ENCODE measurements around the gene C11orf86. TPM values are rescaled to one million over a fixed set of nuclear protein-coding genes. Genes with fewer than 3 reads are reported as not detected.
"Not testable (repeated sequence)": the region's sequence is repeated elsewhere in the genome, so short reads cannot be mapped to it uniquely, and the experiment has no call there.

Gene C11orf86
- total RNA-seq, 1 donor from 2014 or later: not detected

- Histone ChIP-seq H3K9me3 (ENCODE audit: control insufficient read depth in 3 of 3, low read length in 3 of 3) (no peaks in the 10 kb centered on the region), H3K27ac (ENCODE audit: low read depth, low read length) (no peak overlapping the region), H3K4me3 (ENCODE audit: low read length in 3 of 3) (no peak overlapping the region), H3K36me3 (ENCODE audit: control insufficient read depth in 3 of 3, insufficient read depth in 3 of 3, low read length in 3 of 3) (no peaks in the 10 kb centered on the region), H3K27me3 (ENCODE audit: control insufficient read depth in 3 of 3, insufficient read depth in 3 of 3, low read length in 3 of 3) (no peaks in the 10 kb centered on the region), H3K4me1 (ENCODE audit: control insufficient read depth in 3 of 3, insufficient read depth in 3 of 3, low read length in 3 of 3) (peaks cover 16 to 19% (median 19%) of the 10 kb centered on the region in 3 donors), H3K9ac (ENCODE audit: low read depth in 1 of 3, low read length in 3 of 3) (no peak overlapping the region)
Measured at GRCh38 chr11:66987924-66988637, 13.0 kb downstream of the C11orf86 start.

DNA sequence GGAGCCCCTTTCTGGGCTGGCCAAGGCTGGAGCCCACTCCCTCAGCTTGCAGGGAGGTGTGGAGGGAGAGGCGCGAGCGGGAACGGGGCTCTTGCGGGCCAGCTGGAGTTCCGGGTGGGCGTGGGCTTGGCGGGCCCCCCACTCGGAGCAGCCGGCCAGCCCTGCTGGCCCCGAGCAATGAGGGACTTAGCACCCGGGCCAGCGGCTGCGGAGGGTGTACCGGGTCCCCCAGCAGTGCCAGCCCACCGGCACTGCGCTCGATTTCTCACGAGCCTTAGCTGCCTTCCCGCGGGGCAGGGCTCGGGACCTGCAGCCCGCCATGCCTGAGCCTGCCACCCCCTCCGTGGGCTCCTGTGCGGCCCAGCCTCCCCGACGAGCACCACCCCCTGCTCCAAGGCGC, 13.6 kb downstream of the C11orf86 start:
- not testable (repeated sequence) for H3K27ac ChIP-seq (ENCODE audit: low read depth, low read length); H3K9me3 ChIP-seq (ENCODE audit: control insufficient read depth in 3 of 3, low read length in 3 of 3); H3K36me3 ChIP-seq (ENCODE audit: control insufficient read depth in 3 of 3, insufficient read depth in 3 of 3, low read length in 3 of 3); H3K4me3 ChIP-seq (ENCODE audit: low read length in 3 of 3); H3K27me3 ChIP-seq (ENCODE audit: control insufficient read depth in 3 of 3, insufficient read depth in 3 of 3, low read length in 3 of 3); H3K9ac ChIP-seq (ENCODE audit: low read depth in 1 of 3, low read length in 3 of 3)
- peaks cover 16 to 19% (median 16%) of the 10 kb centered on the region in 3 donors for H3K4me1 ChIP-seq (ENCODE audit: control insufficient read depth in 3 of 3, insufficient read depth in 3 of 3, low read length in 3 of 3)

DNA sequence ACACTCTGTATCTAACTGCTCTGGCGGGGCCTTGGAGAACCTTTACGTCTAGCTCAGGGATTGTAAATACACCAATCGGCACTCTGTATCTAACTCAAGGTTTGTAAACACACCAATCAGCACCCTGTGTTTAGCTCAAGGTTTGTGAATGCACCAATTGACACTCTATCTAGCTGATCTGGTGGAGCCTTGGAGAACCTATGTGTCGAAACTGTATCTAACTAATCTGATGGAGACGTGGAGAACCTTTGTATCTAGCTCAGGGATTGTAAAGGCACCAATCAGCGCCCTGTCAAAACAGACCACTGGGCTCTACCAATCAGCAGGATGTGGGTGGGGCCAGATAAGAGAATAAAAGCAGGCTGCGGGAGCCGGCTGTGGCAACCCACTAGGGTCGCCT, 14.3 kb downstream of the C11orf86 start:
- not testable (repeated sequence) for H3K27me3 ChIP-seq (ENCODE audit: control insufficient read depth in 3 of 3, insufficient read depth in 3 of 3, low read length in 3 of 3); H3K27ac ChIP-seq (ENCODE audit: low read depth, low read length); H3K9me3 ChIP-seq (ENCODE audit: control insufficient read depth in 3 of 3, low read length in 3 of 3); H3K36me3 ChIP-seq (ENCODE audit: control insufficient read depth in 3 of 3, insufficient read depth in 3 of 3, low read length in 3 of 3); H3K4me3 ChIP-seq (ENCODE audit: low read length in 3 of 3); H3K9ac ChIP-seq (ENCODE audit: low read depth in 1 of 3, low read length in 3 of 3)
- H3K4me1 ChIP-seq (ENCODE audit: control insufficient read depth in 3 of 3, insufficient read depth in 3 of 3, low read length in 3 of 3): peaks cover 11 to 19% (median 16%) of the 10 kb centered on the region in 3 donors

DNA sequence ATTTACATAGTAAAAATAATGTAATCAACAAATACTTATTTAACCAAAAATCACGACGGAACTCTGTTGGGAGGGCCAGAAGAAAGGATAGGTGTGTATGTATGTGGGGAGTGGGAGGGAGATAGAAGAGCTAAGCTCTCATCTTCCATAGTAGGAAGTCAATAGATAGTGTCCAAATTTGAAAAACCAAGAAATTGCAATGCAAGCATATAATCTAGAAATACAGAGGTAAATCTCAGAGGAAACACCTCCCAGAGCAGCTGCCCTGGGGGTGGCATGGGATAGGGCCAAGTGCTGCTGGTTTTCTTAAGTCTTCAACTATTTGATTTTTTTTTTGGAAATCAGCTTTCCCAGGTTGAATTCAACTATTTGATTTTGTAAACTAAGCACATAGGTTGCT, 16.9 kb downstream of the C11orf86 start:
- Histone ChIP-seq H3K27me3 (ENCODE audit: control insufficient read depth in 3 of 3, insufficient read depth in 3 of 3, low read length in 3 of 3) (no peaks in the 10 kb centered on the region), H3K9me3 (ENCODE audit: control insufficient read depth in 3 of 3, low read length in 3 of 3) (no peaks in the 10 kb centered on the region), H3K36me3 (ENCODE audit: control insufficient read depth in 3 of 3, insufficient read depth in 3 of 3, low read length in 3 of 3) (no peaks in the 10 kb centered on the region), H3K4me3 (ENCODE audit: low read length in 3 of 3) (no peak overlapping the region), H3K4me1 (ENCODE audit: control insufficient read depth in 3 of 3, insufficient read depth in 3 of 3, low read length in 3 of 3) (no peaks in the 10 kb centered on the region), H3K9ac (ENCODE audit: low read depth in 1 of 3, low read length in 3 of 3) (no peak overlapping the region), H3K27ac (ENCODE audit: low read depth, low read length) (no peak overlapping the region)

DNA sequence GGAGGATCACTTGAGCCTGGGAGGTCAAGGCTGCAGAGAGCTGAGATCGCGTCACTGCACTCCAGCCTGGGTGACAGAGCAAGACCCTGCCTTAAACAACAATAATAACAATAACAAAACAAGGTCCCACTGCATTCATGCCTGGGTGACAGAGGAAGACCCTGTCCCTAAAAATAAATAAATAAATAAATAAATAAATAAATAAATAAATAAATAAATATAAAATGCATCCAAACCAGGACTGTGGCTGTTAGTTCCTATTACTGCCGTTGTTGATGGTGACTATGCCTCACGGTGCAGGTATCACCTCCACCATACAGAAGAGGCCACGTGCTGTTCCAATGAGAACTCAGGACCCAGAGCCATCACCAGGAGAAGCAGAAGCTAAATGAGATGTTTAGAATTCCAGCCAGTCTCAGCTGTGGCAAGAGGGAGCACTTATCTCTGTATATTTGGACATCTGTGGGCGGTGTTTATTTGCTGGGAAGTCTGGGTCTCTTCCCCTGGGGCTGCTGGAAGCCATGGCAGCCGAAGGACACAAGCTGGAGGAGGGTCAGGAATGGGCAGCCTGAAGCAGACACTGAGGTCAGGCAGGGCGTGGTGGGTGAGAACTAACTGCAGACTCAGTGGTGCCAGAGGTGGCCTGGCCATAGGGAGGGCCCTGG, 21.6 kb downstream of the C11orf86 start:
- H3K27ac ChIP-seq (ENCODE audit: low read depth, low read length): no peak overlapping the region
- H3K9ac ChIP-seq (ENCODE audit: low read depth in 1 of 3, low read length in 3 of 3): no peak overlapping the region
- H3K4me3 ChIP-seq (ENCODE audit: low read length in 3 of 3): no peak overlapping the region
- no peaks in the 10 kb centered on the region for H3K9me3 ChIP-seq (ENCODE audit: control insufficient read depth in 3 of 3, low read length in 3 of 3)
- no peaks in the 10 kb centered on the region for H3K4me1 ChIP-seq (ENCODE audit: control insufficient read depth in 3 of 3, insufficient read depth in 3 of 3, low read length in 3 of 3)
- H3K36me3 ChIP-seq (ENCODE audit: control insufficient read depth in 3 of 3, insufficient read depth in 3 of 3, low read length in 3 of 3): no peaks in the 10 kb centered on the region
- no peaks in the 10 kb centered on the region for H3K27me3 ChIP-seq (ENCODE audit: control insufficient read depth in 3 of 3, insufficient read depth in 3 of 3, low read length in 3 of 3)

- no peak overlapping the region for H3K4me3 ChIP-seq (ENCODE audit: low read length in 3 of 3)
- no peaks in the 10 kb centered on the region for H3K9me3 ChIP-seq (ENCODE audit: control insufficient read depth in 3 of 3, low read length in 3 of 3)
- no peaks in the 10 kb centered on the region for H3K36me3 ChIP-seq (ENCODE audit: control insufficient read depth in 3 of 3, insufficient read depth in 3 of 3, low read length in 3 of 3)
- no peak overlapping the region for H3K27ac ChIP-seq (ENCODE audit: low read depth, low read length)
- no peaks in the 10 kb centered on the region for H3K27me3 ChIP-seq (ENCODE audit: control insufficient read depth in 3 of 3, insufficient read depth in 3 of 3, low read length in 3 of 3)
- H3K9ac ChIP-seq (ENCODE audit: low read depth in 1 of 3, low read length in 3 of 3): no peak overlapping the region
- no peaks in the 10 kb centered on the region for H3K4me1 ChIP-seq (ENCODE audit: control insufficient read depth in 3 of 3, insufficient read depth in 3 of 3, low read length in 3 of 3)
Measured at GRCh38 chr11:66999555-66999954, 24.5 kb downstream of the C11orf86 start.

- Histone ChIP-seq H3K4me3 (ENCODE audit: low read length in 3 of 3) (no peak overlapping the region), H3K9ac (ENCODE audit: low read depth in 1 of 3, low read length in 3 of 3) (no peak overlapping the region), H3K9me3 (ENCODE audit: control insufficient read depth in 3 of 3, low read length in 3 of 3) (no peaks in the 10 kb centered on the region), H3K4me1 (ENCODE audit: control insufficient read depth in 3 of 3, insufficient read depth in 3 of 3, low read length in 3 of 3) (no peaks in the 10 kb centered on the region), H3K27ac (ENCODE audit: low read depth, low read length) (no peak overlapping the region), H3K27me3 (ENCODE audit: control insufficient read depth in 3 of 3, insufficient read depth in 3 of 3, low read length in 3 of 3) (no peaks in the 10 kb centered on the region), H3K36me3 (ENCODE audit: control insufficient read depth in 3 of 3, insufficient read depth in 3 of 3, low read length in 3 of 3) (no peaks in the 10 kb centered on the region)
Measured at GRCh38 chr11:67001332-67001731, 26.2 kb downstream of the C11orf86 start.

DNA sequence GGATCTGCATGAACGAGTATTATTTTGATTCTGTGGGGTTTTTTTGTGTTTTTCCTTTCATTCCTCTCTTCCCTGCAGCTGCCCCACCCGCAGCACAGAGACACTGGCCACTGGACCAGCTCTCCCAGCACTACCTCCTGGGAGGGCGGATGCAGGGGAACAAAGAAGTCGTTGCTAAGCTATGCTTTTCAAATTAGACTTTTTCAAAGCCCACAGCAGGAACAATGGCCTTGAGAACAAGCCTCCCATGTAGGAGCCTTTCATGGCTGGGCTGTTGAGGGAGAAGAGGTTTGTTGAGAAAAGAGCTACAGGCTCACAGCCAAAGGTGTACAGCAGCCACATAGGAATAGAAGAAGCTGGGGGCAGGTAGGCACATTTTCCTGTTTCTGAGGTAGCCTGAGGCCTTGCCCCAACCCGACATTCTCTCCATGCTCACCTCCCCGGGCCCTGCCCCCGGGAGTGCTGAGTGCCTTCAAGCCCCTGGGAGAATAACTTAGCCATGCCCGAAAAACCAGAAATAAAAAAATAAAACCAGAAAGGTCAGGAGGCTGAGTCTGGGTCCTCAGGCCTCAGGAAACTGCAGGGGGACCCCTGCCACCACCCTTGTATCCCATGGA, 27.3 kb downstream of the C11orf86 start:
- Histone ChIP-seq H3K36me3 (ENCODE audit: control insufficient read depth in 3 of 3, insufficient read depth in 3 of 3, low read length in 3 of 3) (no peaks in the 10 kb centered on the region), H3K4me1 (ENCODE audit: control insufficient read depth in 3 of 3, insufficient read depth in 3 of 3, low read length in 3 of 3) (no peaks in the 10 kb centered on the region), H3K27me3 (ENCODE audit: control insufficient read depth in 3 of 3, insufficient read depth in 3 of 3, low read length in 3 of 3) (no peaks in the 10 kb centered on the region), H3K27ac (ENCODE audit: low read depth, low read length) (no peak overlapping the region), H3K9ac (ENCODE audit: low read depth in 1 of 3, low read length in 3 of 3) (no peak overlapping the region), H3K4me3 (ENCODE audit: low read length in 3 of 3) (no peak overlapping the region), H3K9me3 (ENCODE audit: control insufficient read depth in 3 of 3, low read length in 3 of 3) (no peaks in the 10 kb centered on the region)

DNA sequence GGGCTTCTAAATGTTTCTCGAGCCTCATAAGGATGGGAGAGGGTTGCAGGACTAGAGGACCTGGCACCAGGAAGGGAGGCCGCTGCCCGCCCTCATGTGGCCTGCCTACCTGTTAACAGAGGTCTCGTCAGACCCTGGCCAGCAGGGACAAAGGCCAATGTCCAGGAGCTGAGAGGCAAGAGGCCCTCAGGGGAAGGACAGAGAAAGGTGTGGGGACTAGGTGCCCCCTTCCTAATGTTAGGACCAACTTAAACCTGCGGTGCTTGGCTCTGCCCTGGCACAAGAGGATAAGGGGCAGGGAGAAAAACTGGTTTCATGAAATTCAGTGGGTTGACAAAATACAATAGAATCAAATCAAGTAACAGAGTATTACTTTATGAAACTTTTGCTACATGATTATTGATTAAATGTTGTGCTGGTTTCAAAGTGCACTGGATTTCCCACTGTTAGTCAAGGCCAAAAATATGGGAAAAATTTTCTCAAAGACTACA, 27.9 kb downstream of the C11orf86 start:
- Histone ChIP-seq H3K4me3 (ENCODE audit: low read length in 3 of 3) (no peak overlapping the region), H3K9ac (ENCODE audit: low read depth in 1 of 3, low read length in 3 of 3) (no peak overlapping the region), H3K27ac (ENCODE audit: low read depth, low read length) (no peak overlapping the region), H3K9me3 (ENCODE audit: control insufficient read depth in 3 of 3, low read length in 3 of 3) (no peaks in the 10 kb centered on the region), H3K27me3 (ENCODE audit: control insufficient read depth in 3 of 3, insufficient read depth in 3 of 3, low read length in 3 of 3) (no peaks in the 10 kb centered on the region), H3K4me1 (ENCODE audit: control insufficient read depth in 3 of 3, insufficient read depth in 3 of 3, low read length in 3 of 3) (no peaks in the 10 kb centered on the region), H3K36me3 (ENCODE audit: control insufficient read depth in 3 of 3, insufficient read depth in 3 of 3, low read length in 3 of 3) (no peaks in the 10 kb centered on the region)

GRCh38 chr11:67005200-67005599, 30.1 kb downstream of the C11orf86 start:
- not testable (repeated sequence) for H3K27ac ChIP-seq (ENCODE audit: low read depth, low read length); H3K4me3 ChIP-seq (ENCODE audit: low read length in 3 of 3); H3K4me1 ChIP-seq (ENCODE audit: control insufficient read depth in 3 of 3, insufficient read depth in 3 of 3, low read length in 3 of 3); H3K9ac ChIP-seq (ENCODE audit: low read depth in 1 of 3, low read length in 3 of 3); H3K9me3 ChIP-seq (ENCODE audit: control insufficient read depth in 3 of 3, low read length in 3 of 3); H3K36me3 ChIP-seq (ENCODE audit: control insufficient read depth in 3 of 3, insufficient read depth in 3 of 3, low read length in 3 of 3); H3K27me3 ChIP-seq (ENCODE audit: control insufficient read depth in 3 of 3, insufficient read depth in 3 of 3, low read length in 3 of 3)

Data from skeletal muscle tissue (tissue), 4 donors.